ENCODE data around the gene RCOR2.

The RCOR2 gene

DNA sequence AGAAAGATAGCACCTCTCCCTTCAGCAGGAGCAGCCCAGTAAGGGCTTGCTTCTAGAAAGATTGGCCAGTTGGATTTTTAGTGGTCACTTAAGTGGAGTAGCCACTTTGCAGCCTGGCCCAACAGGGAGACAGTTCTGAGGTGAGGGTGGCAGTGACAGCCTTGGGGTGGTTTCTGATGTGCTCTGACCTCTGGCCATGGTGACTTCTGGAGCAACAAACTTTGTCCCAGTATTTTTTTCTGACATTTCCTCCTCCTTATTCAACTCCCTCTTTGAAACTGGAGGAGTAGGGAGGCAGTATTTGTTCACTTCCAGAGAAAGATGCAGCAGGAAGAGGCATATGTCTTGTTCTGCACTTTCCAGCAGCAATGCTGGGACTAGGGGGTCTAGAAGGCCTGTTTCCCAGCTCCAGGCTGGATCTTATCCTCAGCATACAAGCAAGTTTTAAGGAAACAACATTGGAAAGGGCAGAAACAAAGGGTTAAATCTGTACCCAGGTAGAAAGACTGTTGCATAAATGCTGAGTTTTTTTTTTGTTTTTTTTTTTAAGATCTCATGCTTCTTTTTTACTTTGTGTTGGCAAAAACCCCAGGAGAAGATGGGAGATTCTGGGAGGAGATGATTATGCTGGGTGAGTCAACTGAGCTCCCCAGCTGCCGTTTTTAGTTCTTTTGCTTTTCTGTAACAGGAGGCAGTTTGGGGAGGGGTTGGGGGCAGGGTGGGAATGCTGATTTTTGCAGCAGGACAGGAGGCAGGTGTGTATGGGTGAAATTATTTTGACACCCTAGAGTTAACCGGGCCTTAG lies 37.2 kb downstream of the RCOR2 start:
- TF ChIP-seq, protein P1, sequence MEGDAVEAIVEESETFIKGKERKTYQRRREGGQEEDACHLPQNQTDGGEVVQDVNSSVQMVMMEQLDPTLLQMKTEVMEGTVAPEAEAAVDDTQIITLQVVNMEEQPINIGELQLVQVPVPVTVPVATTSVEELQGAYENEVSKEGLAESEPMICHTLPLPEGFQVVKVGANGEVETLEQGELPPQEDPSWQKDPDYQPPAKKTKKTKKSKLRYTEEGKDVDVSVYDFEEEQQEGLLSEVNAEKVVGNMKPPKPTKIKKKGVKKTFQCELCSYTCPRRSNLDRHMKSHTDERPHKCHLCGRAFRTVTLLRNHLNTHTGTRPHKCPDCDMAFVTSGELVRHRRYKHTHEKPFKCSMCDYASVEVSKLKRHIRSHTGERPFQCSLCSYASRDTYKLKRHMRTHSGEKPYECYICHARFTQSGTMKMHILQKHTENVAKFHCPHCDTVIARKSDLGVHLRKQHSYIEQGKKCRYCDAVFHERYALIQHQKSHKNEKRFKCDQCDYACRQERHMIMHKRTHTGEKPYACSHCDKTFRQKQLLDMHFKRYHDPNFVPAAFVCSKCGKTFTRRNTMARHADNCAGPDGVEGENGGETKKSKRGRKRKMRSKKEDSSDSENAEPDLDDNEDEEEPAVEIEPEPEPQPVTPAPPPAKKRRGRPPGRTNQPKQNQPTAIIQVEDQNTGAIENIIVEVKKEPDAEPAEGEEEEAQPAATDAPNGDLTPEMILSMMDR (IDR thresholded peaks at IDR 0.05; ENCODE audit: low read depth, low read length, missing control alignments): no peak
- no peak for DNase-seq (ENCODE audit: extremely low read depth, low read depth)
- no peak overlapping the region for H3K4me3 ChIP-seq (replicated peaks; ENCODE audit: low read depth, low read length)

DNA sequence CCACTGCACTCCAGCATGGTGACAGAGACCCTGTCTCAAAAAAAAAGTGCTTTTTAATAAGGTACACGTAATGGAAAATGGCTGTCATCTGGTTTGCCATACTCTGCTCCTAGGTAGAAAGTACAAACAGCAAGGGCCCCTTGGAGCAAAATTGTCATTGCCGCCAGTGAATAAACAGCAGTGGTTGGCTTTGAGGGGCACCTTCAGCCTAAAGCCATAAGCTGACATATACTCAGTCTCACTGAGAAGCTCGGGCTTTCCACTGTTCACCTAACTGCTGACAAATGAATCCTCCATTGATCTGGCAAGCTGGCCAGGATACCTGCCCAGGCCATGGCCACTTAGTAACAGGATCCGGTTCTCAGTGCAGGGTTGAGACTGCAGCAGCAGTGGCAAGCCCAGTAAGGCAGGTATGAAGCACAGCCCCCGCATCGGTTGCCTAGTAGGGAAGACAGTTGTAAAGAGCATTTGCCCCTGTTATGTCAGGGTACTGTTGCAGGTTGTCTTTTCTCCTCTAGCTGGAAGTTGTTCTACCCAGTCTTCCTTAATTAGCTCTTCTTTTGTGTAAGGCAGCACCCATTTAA lies 39.2 kb downstream of the RCOR2 start:
- TF ChIP-seq, protein P1 (IDR thresholded peaks at IDR 0.05; ENCODE audit: low read depth, low read length, missing control alignments): no peak
- no peak for DNase-seq (ENCODE audit: extremely low read depth, low read depth)
- H3K4me3 ChIP-seq (replicated peaks; ENCODE audit: low read depth, low read length): no peak overlapping the region

DNA sequence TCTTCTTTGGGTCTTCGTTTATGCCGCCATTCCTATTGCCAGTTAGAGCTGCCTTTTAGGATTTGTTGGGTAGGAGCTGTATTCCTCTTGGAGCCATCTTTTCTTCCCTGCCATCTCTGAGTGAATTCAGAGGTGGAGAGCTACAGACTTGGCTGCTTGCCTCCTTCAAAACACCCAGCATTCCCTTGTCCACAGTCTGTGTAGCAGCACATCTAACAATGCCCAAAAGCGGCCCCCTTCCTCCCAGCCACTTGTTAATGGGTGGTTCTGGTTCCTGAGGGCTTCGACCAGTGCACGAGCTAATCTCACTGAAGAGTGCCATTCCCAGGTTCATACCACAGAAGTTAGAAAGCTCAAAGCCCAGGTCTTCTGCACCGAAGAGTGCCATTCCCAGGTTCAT lies 40.3 kb downstream of the RCOR2 start:
- TF ChIP-seq, protein P1 (IDR thresholded peaks at IDR 0.05; ENCODE audit: low read depth, low read length, missing control alignments): no peak
- no peak for DNase-seq (ENCODE audit: extremely low read depth, low read depth)
- no peak overlapping the region for H3K4me3 ChIP-seq (replicated peaks; ENCODE audit: low read depth, low read length)

GRCh38 chr11:63875506-63876065 lies 41.4 kb downstream of the RCOR2 start:
- H3K4me3 ChIP-seq (replicated peaks; ENCODE audit: low read depth, low read length): no peak overlapping the region
- TF ChIP-seq, protein P1 (IDR thresholded peaks at IDR 0.05; ENCODE audit: low read depth, low read length, missing control alignments): no peak
- DNase-seq (ENCODE audit: extremely low read depth, low read depth): no peak

GRCh38 chr11:63874511-63874910 lies 42.5 kb downstream of the RCOR2 start:
- DNase-seq (ENCODE audit: extremely low read depth, low read depth): no peak
- no peak overlapping the region for H3K4me3 ChIP-seq (replicated peaks; ENCODE audit: low read depth, low read length)
- TF ChIP-seq, protein P1 (IDR thresholded peaks at IDR 0.05; ENCODE audit: low read depth, low read length, missing control alignments): no peak

- TF ChIP-seq, protein P1 (IDR thresholded peaks at IDR 0.05; ENCODE audit: low read depth, low read length, missing control alignments): no peak
These were observed 43.7 kb downstream of the RCOR2 start for GRCh38 chr11:63873311-63873710.

More at GRCh38 chr11:63873311-63873710, 43.7 kb downstream of the RCOR2 start:
- H3K4me3 ChIP-seq (replicated peaks; ENCODE audit: low read depth, low read length): no peak overlapping the region
- DNase-seq (ENCODE audit: extremely low read depth, low read depth): no peak

Measured in HFF-Myc (cell line).